Measurements from ENCODE around the gene NPTX1. TPM values are rescaled to one million over a fixed set of nuclear protein-coding genes. Genes with fewer than 3 reads are reported as not detected.

Gene NPTX1
- polyA plus RNA-seq, 1 donor from 2014 or later, result 0.56 TPM

- H3K36me3 ChIP-seq (ENCODE audit: insufficient read depth, low read length), result no peaks in the 10 kb centered on the region
- peak overlapping the region; percentile 6 for H3K4me2 ChIP-seq (ENCODE audit: low read length)
- H4K20me1 ChIP-seq (ENCODE audit: insufficient read depth), result no peaks in the 10 kb centered on the region
- H3K9ac ChIP-seq (ENCODE audit: low read length), result peak overlapping the region; percentile 53
- no peaks in the 10 kb centered on the region for H3K79me2 ChIP-seq (replicated peaks; ENCODE audit: insufficient read depth, low read length)
- no peaks in the 10 kb centered on the region for H3K9me2 ChIP-seq (ENCODE audit: insufficient read depth, low read length)
- TF ChIP-seq RAD21 (conservative IDR thresholded peaks at IDR 0.05), result no peak
- TF ChIP-seq REST (IDR thresholded peaks at IDR 0.05; ENCODE audit: borderline replicate concordance), result no peak
- TF ChIP-seq EP300 (conservative IDR thresholded peaks at IDR 0.05; ENCODE audit: poor library complexity, severe bottlenecking), result no peak
- no peak for TF ChIP-seq POLR2AphosphoS5 (IDR thresholded peaks at IDR 0.05)
- TF ChIP-seq SMC3 (conservative IDR thresholded peaks at IDR 0.05; ENCODE audit: poor library complexity), result no peak
- no peak for TF ChIP-seq CTCF (IDR thresholded peaks at IDR 0.05; ENCODE audit: poor library complexity, severe bottlenecking)
- H3K27ac ChIP-seq (ENCODE audit: low read length), result peak overlapping the region; percentile 73
- H3K9me3 ChIP-seq (ENCODE audit: low read length), result no peaks in the 10 kb centered on the region
- peak overlapping the region; percentile 34 for H3K4me3 ChIP-seq (ENCODE audit: low read length)
- no peaks in the 10 kb centered on the region for H3K27me3 ChIP-seq (ENCODE audit: insufficient read depth, low read depth, low read length)
- H3F3A ChIP-seq (ENCODE audit: insufficient read depth, low read length, poor library complexity, severe bottlenecking), result no peaks in the 10 kb centered on the region
- H2AFZ ChIP-seq (ENCODE audit: low read depth, low read length), result peak overlapping the region; percentile 19
These were observed 16.1 kb upstream of the NPTX1 start for GRCh38 chr17:80492343-80493136.

GRCh38 chr17:80491478-80492342 is 15.3 kb upstream of the NPTX1 start:
- no peaks in the 10 kb centered on the region for H3K36me3 ChIP-seq (ENCODE audit: insufficient read depth, low read length)
- peak overlapping the region; percentile 41 for H3K9ac ChIP-seq (ENCODE audit: low read length)
- H3K79me2 ChIP-seq (replicated peaks; ENCODE audit: insufficient read depth, low read length), result no peaks in the 10 kb centered on the region
- no peaks in the 10 kb centered on the region for H3K9me3 ChIP-seq (ENCODE audit: low read length)
- H3K27ac ChIP-seq (ENCODE audit: low read length), result peak overlapping the region; percentile 73
- H4K20me1 ChIP-seq (ENCODE audit: insufficient read depth), result no peaks in the 10 kb centered on the region
- H3K27me3 ChIP-seq (ENCODE audit: insufficient read depth, low read depth, low read length), result no peaks in the 10 kb centered on the region
- TF ChIP-seq TAF1 (IDR thresholded peaks at IDR 0.05; ENCODE audit: low read depth), result no peak
- H3K4me3 ChIP-seq (ENCODE audit: low read length), result no peak overlapping the region
- H3K9me2 ChIP-seq (ENCODE audit: insufficient read depth, low read length), result no peaks in the 10 kb centered on the region
- H3F3A ChIP-seq (ENCODE audit: insufficient read depth, low read length, poor library complexity, severe bottlenecking), result no peaks in the 10 kb centered on the region
- H2AFZ ChIP-seq (ENCODE audit: low read depth, low read length), result no peak overlapping the region
- no peak overlapping the region for H3K4me2 ChIP-seq (ENCODE audit: low read length)

Measured in neural cell (in vitro differentiated cells).